ENCODE measurements around the gene ZDHHC7. TPM values are rescaled to one million over a fixed set of nuclear protein-coding genes. Genes with fewer than 3 reads are reported as not detected.

Gene ZDHHC7
- total and polyA plus RNA-seq, 2 of the 8 experiments (the other 6 are each of a cell fraction or from before 2014, with no cell fraction given): 40.5 to 56.3 TPM

DNA sequence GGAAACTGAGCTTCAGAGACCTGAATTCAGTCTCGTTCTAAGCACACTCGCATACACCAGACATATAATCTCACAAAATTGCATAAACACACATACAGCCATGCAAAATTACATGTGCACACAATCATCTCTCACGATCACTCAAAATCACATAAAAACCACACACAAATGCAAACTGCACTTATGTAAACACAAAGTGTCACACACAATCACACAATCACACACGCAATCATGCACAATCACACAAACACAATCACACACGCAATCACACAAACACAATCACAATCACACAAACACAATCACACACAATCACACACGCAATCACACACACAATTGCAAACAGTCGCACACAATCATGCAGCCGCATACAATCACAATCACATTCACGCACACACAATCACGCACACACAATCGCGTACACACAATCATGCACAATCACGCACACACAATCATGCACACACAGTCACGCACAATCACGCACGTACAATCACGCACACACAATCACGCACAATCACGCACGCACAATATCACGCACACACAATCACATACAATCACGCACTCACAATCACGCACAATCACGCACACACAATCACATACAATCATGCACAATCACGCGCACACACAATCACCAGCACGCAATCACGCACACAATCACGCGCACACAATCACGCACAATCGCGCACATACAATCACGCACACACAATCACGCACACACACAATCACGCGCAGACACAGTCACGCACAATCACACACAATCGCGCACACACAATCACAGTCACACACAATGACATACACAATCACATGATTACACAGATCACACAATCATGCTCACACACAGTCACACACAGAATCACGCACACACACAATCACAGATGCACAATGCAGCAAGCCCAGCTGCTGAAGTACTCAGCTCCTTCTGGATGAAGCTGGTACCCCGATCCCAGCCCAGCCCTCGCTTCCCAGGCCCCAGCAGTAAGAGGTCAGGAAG lies 45.6 kb downstream of the ZDHHC7 start (continued):
- TF ChIP-seq FOSL1 (IDR thresholded peaks at IDR 0.05; ENCODE audit: insufficient read depth, low read depth, low read length) (no peak), ASH2L (IDR thresholded peaks at IDR 0.05; ENCODE audit: low read length) (no peak), RFX5 (IDR thresholded peaks at IDR 0.05; ENCODE audit: borderline replicate concordance, low read depth, low read length) (no peak), KDM4A (IDR thresholded peaks at IDR 0.05; ENCODE audit: low read depth, low read length, severe bottlenecking) (no peak), CTCF (IDR thresholded peaks at IDR 0.05; ENCODE audit: control extremely low read depth in 1 of 3, insufficient read depth in 1 of 3, low read depth in 1 of 3, low read length in 3 of 3) (no peak)
- TF ChIP-seq, protein P1, sequence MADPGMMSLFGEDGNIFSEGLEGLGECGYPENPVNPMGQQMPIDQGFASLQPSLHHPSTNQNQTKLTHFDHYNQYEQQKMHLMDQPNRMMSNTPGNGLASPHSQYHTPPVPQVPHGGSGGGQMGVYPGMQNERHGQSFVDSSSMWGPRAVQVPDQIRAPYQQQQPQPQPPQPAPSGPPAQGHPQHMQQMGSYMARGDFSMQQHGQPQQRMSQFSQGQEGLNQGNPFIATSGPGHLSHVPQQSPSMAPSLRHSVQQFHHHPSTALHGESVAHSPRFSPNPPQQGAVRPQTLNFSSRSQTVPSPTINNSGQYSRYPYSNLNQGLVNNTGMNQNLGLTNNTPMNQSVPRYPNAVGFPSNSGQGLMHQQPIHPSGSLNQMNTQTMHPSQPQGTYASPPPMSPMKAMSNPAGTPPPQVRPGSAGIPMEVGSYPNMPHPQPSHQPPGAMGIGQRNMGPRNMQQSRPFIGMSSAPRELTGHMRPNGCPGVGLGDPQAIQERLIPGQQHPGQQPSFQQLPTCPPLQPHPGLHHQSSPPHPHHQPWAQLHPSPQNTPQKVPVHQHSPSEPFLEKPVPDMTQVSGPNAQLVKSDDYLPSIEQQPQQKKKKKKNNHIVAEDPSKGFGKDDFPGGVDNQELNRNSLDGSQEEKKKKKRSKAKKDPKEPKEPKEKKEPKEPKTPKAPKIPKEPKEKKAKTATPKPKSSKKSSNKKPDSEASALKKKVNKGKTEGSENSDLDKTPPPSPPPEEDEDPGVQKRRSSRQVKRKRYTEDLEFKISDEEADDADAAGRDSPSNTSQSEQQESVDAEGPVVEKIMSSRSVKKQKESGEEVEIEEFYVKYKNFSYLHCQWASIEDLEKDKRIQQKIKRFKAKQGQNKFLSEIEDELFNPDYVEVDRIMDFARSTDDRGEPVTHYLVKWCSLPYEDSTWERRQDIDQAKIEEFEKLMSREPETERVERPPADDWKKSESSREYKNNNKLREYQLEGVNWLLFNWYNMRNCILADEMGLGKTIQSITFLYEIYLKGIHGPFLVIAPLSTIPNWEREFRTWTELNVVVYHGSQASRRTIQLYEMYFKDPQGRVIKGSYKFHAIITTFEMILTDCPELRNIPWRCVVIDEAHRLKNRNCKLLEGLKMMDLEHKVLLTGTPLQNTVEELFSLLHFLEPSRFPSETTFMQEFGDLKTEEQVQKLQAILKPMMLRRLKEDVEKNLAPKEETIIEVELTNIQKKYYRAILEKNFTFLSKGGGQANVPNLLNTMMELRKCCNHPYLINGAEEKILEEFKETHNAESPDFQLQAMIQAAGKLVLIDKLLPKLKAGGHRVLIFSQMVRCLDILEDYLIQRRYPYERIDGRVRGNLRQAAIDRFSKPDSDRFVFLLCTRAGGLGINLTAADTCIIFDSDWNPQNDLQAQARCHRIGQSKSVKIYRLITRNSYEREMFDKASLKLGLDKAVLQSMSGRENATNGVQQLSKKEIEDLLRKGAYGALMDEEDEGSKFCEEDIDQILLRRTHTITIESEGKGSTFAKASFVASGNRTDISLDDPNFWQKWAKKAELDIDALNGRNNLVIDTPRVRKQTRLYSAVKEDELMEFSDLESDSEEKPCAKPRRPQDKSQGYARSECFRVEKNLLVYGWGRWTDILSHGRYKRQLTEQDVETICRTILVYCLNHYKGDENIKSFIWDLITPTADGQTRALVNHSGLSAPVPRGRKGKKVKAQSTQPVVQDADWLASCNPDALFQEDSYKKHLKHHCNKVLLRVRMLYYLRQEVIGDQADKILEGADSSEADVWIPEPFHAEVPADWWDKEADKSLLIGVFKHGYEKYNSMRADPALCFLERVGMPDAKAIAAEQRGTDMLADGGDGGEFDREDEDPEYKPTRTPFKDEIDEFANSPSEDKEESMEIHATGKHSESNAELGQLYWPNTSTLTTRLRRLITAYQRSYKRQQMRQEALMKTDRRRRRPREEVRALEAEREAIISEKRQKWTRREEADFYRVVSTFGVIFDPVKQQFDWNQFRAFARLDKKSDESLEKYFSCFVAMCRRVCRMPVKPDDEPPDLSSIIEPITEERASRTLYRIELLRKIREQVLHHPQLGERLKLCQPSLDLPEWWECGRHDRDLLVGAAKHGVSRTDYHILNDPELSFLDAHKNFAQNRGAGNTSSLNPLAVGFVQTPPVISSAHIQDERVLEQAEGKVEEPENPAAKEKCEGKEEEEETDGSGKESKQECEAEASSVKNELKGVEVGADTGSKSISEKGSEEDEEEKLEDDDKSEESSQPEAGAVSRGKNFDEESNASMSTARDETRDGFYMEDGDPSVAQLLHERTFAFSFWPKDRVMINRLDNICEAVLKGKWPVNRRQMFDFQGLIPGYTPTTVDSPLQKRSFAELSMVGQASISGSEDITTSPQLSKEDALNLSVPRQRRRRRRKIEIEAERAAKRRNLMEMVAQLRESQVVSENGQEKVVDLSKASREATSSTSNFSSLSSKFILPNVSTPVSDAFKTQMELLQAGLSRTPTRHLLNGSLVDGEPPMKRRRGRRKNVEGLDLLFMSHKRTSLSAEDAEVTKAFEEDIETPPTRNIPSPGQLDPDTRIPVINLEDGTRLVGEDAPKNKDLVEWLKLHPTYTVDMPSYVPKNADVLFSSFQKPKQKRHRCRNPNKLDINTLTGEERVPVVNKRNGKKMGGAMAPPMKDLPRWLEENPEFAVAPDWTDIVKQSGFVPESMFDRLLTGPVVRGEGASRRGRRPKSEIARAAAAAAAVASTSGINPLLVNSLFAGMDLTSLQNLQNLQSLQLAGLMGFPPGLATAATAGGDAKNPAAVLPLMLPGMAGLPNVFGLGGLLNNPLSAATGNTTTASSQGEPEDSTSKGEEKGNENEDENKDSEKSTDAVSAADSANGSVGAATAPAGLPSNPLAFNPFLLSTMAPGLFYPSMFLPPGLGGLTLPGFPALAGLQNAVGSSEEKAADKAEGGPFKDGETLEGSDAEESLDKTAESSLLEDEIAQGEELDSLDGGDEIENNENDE (IDR thresholded peaks at IDR 0.05; ENCODE audit: insufficient replicate concordance, low read length): no peak

Measured in H1 (cell line).